HG03439 (cell line): ENCODE data around the gene RBM23.

Source experiments
- ATAC-seq: cut with Tn5 transposase; IDR thresholded peaks from one replicate; pipeline ENCODE4 v1.9.1; 2021; ENCODE audit warnings: mild to moderate bottlenecking, moderate library complexity; ENCODE audit not compliant: unreplicated experiment

RBM23 gene

GRCh38 chr14:22844221-22845102 is 74.5 kb downstream of the RBM23 start:
- no peak for ATAC-seq
